Testis (tissue), 3 donors: ENCODE data around the gene TPCN1. TPM values are rescaled to one million over a fixed set of nuclear protein-coding genes. Genes with fewer than 3 reads are reported as not detected.

ENCODE experiments used
- DNase-seq: peaks from one replicate; pipeline ENCODE4 v3.0.0-alpha.2; 2019
- H3K27ac ChIP-seq, 2 donors: fragments of 200-600 bp; sonication (generic); one replicate each; pipeline ENCODE4 v1.5.1; 2019
- H3K27me3 ChIP-seq: fragments of 200-600 bp; sonication (generic); one replicate; pipeline ENCODE4 v1.5.1; 2019
- H3K36me3 ChIP-seq: fragments of 200-600 bp; sonication (generic); one replicate; pipeline ENCODE4 v1.5.1; 2017; ENCODE audit warnings: low read depth; ENCODE audit errors: missing control alignments
- H3K4me1 ChIP-seq: fragments of 200-600 bp; sonication (generic); one replicate; pipeline ENCODE4 v1.5.1; 2019
- H3K4me3 ChIP-seq, 2 donors: fragments of 200-600 bp; sonication (generic); one replicate each; pipeline ENCODE4 v1.5.1; 2017 to 2019
- H3K9me3 ChIP-seq: fragments of 200-600 bp; sonication (generic); one replicate; pipeline ENCODE4 v1.5.1; 2017
- CTCF ChIP-seq, 3 experiments: fragments of 450-650 bp in 2 of 3; fragments of 200-600 bp in 1 of 3; sonication (generic) in 1 of 3; IDR thresholded peaks; one replicate each; pipeline ENCODE4 v1.5.1; 2016 to 2019; ENCODE audit warnings: antibody characterized with exemption in 3 of 3, mild to moderate bottlenecking in 2 of 3, moderate library complexity in 1 of 3
- POLR2A ChIP-seq: fragments of 450-650 bp; IDR thresholded peaks from one replicate; pipeline ENCODE4 v1.6.1; 2017; ENCODE audit warnings: antibody characterized with exemption, mild to moderate bottlenecking, moderate library complexity
- WGBS, 2 donors: methylation state at CpG; one replicate each; pipeline ENCODE4 v1.1.5; 2018; 5-methylcytosine and 5-hydroxymethylcytosine counted together
- intact Hi-C: fragments of 100-400 bp; cut with DNase I; formaldehyde crosslinking; loops from one replicate; pipeline ENCODE4 v1.15.1; 2023; ENCODE audit warnings: low total_unique reads
- polyA plus RNA-seq: library from polyadenylated mRNA; stranded (reverse); fragments of 350-450 nt; fragmentation: Illumina TruSeq; extraction: RNeasy Lipid Tissue Mini Kit (QIAGEN cat#74804); gene quantifications from one replicate; pipeline ENCODE4 v1.2.3, GENCODE V29; 2014; ENCODE audit warnings: low read depth, low replicate concordance; ENCODE audit not compliant: insufficient read depth
- total RNA-seq, 2 donors: library from RNA; depleted of rRNA; stranded (reverse); fragments of >200 nt; gene quantifications; one replicate each; pipeline ENCODE4 v1.2.3, GENCODE V29; 2016

Gene TPCN1
- total and polyA plus RNA-seq, 3 donors from 2014 or later = 33.4 to 73.0 (median 48.7) TPM

- H3K27me3 ChIP-seq = no peaks in the 10 kb centered on the region
- no peak overlapping the region for H3K27ac ChIP-seq
- peaks cover 12% of the 10 kb centered on the region for H3K4me1 ChIP-seq
- no peaks in the 10 kb centered on the region for H3K9me3 ChIP-seq
- DNase-seq = no peak
- WGBS, 2 donors = 31 to 54% methylated on average over 5 to 16 of the region's 16 CpGs
- peak overlapping the region in 1 of 2 donors; percentile 96 for H3K4me3 ChIP-seq
- TF ChIP-seq CTCF (IDR thresholded peaks at IDR 0.05) (no peak), POLR2A (no peak)
- no peaks in the 10 kb centered on the region for H3K36me3 ChIP-seq
- intact Hi-C loops = no loop called here
Observed at GRCh38 chr12:113186666-113187325, 34.5 kb upstream of the TPCN1 start.

DNA sequence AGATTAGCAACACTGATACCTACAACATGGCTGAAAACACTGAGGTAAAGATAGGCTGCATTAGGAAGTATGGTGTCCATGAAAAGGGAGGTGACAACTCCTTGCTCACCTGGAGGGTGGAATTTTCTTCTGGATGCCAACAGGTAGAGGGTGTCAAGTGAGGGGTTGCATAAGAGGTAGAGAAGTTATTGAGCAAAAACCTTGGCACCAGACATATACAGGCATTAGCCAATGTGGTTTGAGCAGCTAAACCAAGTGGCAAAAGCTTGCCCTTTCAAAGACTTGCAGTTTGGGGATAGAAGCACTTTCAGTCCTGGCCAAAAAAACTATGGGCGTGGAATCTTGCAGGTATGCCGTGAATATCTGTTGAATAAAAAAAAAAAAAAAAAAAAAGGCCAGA lies 31.9 kb upstream of the TPCN1 start:
- Histone ChIP-seq H3K27me3 (no peaks in the 10 kb centered on the region), H3K36me3 (no peaks in the 10 kb centered on the region), H3K4me1 (peaks cover 11% of the 10 kb centered on the region), H3K27ac (no peak overlapping the region), H3K4me3 (no peak overlapping the region), H3K9me3 (no peaks in the 10 kb centered on the region)
- 92 to 96% methylated on average over 2 of the region's 2 CpGs for WGBS, 2 donors
- TF ChIP-seq POLR2A (no peak), CTCF (IDR thresholded peaks at IDR 0.05) (no peak)
- DNase-seq = no peak
- intact Hi-C loops = no loop called here

DNA sequence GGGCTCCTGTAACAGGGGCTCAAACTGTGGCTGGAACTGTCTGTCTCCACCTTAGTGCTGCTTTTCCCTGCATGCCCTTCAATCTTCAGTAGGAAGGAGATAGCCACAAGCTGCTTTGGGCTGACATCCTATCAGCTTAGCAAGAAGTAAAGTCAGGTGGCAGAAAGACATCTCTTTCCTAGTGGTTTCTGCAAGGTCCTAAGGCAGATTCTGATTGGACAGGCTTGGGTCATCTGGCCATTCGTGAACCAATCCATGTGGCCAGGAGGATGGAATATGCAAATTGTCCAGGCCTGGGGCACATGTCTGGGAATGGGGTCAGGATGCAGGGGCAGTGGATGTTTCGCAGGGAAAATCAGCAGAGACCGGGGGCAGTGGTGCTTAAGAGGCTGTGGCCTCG lies 30.5 kb upstream of the TPCN1 start:
- Histone ChIP-seq H3K9me3 (no peaks in the 10 kb centered on the region), H3K27me3 (no peaks in the 10 kb centered on the region), H3K4me1 (peaks cover 11% of the 10 kb centered on the region), H3K36me3 (no peaks in the 10 kb centered on the region), H3K27ac (no peak overlapping the region), H3K4me3 (no peak overlapping the region)
- intact Hi-C loops = loop anchor here (10.0 kb wide), 1 partner anchor 244 kb away; no protein-coding TSS in a partner anchor
- DNase-seq = peak; percentile 46
- TF ChIP-seq POLR2A (no peak), CTCF (IDR thresholded peaks at IDR 0.05) (no peak)
- 85 to 90% methylated on average over 4 of the region's 4 CpGs for WGBS, 2 donors

- no peaks in the 10 kb centered on the region for H3K36me3 ChIP-seq
- DNase-seq = no peak
- H3K4me3 ChIP-seq = no peak overlapping the region
- H3K27ac ChIP-seq = no peak overlapping the region
- peaks cover 11% of the 10 kb centered on the region for H3K4me1 ChIP-seq
- intact Hi-C loops = loop anchor here (10.0 kb wide), 1 partner anchor 244 kb away; no protein-coding TSS in a partner anchor
- no peaks in the 10 kb centered on the region for H3K27me3 ChIP-seq
- TF ChIP-seq CTCF (IDR thresholded peaks at IDR 0.05) (no peak), POLR2A (no peak)
- no peaks in the 10 kb centered on the region for H3K9me3 ChIP-seq
- WGBS, 2 donors = 86 to 92% methylated on average over 13 to 19 of the region's 19 CpGs
Observed at GRCh38 chr12:113191227-113191626, 30.0 kb upstream of the TPCN1 start.

- TF ChIP-seq CTCF (IDR thresholded peaks at IDR 0.05) = no peak
- WGBS, 2 donors = 71 to 80% methylated on average over 4 of the region's 4 CpGs
- no peak for DNase-seq
- Histone ChIP-seq H3K27ac (no peak overlapping the region), H3K4me1 (peaks cover 7% of the 10 kb centered on the region), H3K4me3 (no peak overlapping the region), H3K27me3 (no peaks in the 10 kb centered on the region), H3K9me3 (no peaks in the 10 kb centered on the region), H3K36me3 (no peaks in the 10 kb centered on the region)
- intact Hi-C loops = loop anchor here (10.0 kb wide), 1 partner anchor 240 kb away; no protein-coding TSS in a partner anchor
Observed at GRCh38 chr12:113194971-113195391, 26.3 kb upstream of the TPCN1 start.
